SK-N-SH (cell line): ENCODE data around the gene KNTC1. TPM values are rescaled to one million over a fixed set of nuclear protein-coding genes. Genes with fewer than 3 reads are reported as not detected.
A peak's percentile ranks its signal among the peaks of the same experiment; 100 is the strongest.

ENCODE experiments used
- CTCF ChIA-PET: fragments of 300-600, 350-600 bp; formaldehyde crosslinking; extraction: SDS; loops from one replicate; lab custom pipeline; 2021; lab: Yijun Ruan, JAX
- POLR2A ChIA-PET: fragments of 350-600 bp; sonication (Branson Sonifier 250); formaldehyde crosslinking; extraction: SDS; loops from one replicate; lab custom pipeline; 2020; ENCODE audit warnings: antibody characterized with exemption, inconsistent platforms; lab: Yijun Ruan, JAX
- DNase-seq: peaks from one replicate; pipeline ENCODE4 v3.0.0; 2012
- H2AFZ ChIP-seq: fragments of 200-600 bp; sonication (generic); 2 replicates; pipeline ENCODE4 v1.8.1; 2016; ENCODE audit warnings: antibody characterized with exemption, mild to moderate bottlenecking, low read depth
- H3F3A ChIP-seq: fragments of 200-600 bp; sonication (generic); replicated peaks from 2 replicates; pipeline ENCODE3; 2016; ENCODE audit warnings: antibody characterized with exemption, mild to moderate bottlenecking; ENCODE audit not compliant: insufficient read depth
- H3K27ac ChIP-seq, 2 experiments: fragments of 200-500 bp in 1 of 2; fragments of 200-600 bp in 1 of 2; sonication (Bioruptor generic) in 1 of 2; sonication (generic), shearing (Covaris generic) in 1 of 2; 2 replicates each; pipeline versions ENCODE4 v1.5.1 to v1.6.1; 2014 to 2016; ENCODE audit warnings: low read depth in 2 of 2, inconsistent platforms in 1 of 2, low read length in 1 of 2, mild to moderate bottlenecking in 1 of 2, mixed read lengths in 1 of 2
- H3K27me3 ChIP-seq: fragments of 200-600 bp; sonication (generic), shearing (Covaris generic); 2 replicates; pipeline ENCODE4 v1.6.1; 2016; ENCODE audit warnings: mixed run types; ENCODE audit not compliant: insufficient read depth
- H3K36me3 ChIP-seq, 2 experiments: fragments of 200-500 bp in 1 of 2; fragments of 200-600 bp in 1 of 2; sonication (Bioruptor generic) in 1 of 2; sonication (generic) in 1 of 2; replicated peaks in 1 of 2; 2 replicates each; pipeline versions ENCODE3 to v1.5.1; 2014 to 2016; ENCODE audit warnings: low read length in 1 of 2, mild to moderate bottlenecking in 1 of 2; ENCODE audit not compliant: insufficient read depth in 2 of 2, control insufficient read depth in 1 of 2
- H3K4me1 ChIP-seq, 2 experiments: fragments of 200-500 bp in 1 of 2; fragments of 200-600 bp in 1 of 2; sonication (Bioruptor generic) in 1 of 2; sonication (generic), shearing (Covaris generic) in 1 of 2; 2 replicates each; pipeline versions ENCODE4 v1.5.1 to v1.6.1; 2014 to 2016; ENCODE audit warnings: low read depth in 1 of 2, low read length in 1 of 2, mixed run types in 1 of 2; ENCODE audit not compliant: insufficient read depth in 2 of 2, control insufficient read depth in 1 of 2
- H3K4me2 ChIP-seq: fragments of 200-600 bp; sonication (generic), shearing (Covaris generic); 2 replicates; pipeline ENCODE4 v1.6.1; 2017; ENCODE audit warnings: mixed run types
- H3K4me3 ChIP-seq, 2 experiments: fragments of 200-500 bp in 1 of 2; fragments of 200-600 bp in 1 of 2; sonication (Bioruptor generic) in 1 of 2; sonication (generic), shearing (Covaris generic) in 1 of 2; 2 replicates each; pipeline versions ENCODE4 v1.5.1 to v1.8.1; 2014 to 2016; ENCODE audit warnings: low read depth in 2 of 2, inconsistent platforms in 1 of 2, low read length in 1 of 2, mild to moderate bottlenecking in 1 of 2, mixed read lengths in 1 of 2, moderate library complexity in 1 of 2
- H3K79me2 ChIP-seq: fragments of 200-600 bp; sonication (generic); 2 replicates; pipeline ENCODE4 v1.8.1; 2017; ENCODE audit warnings: mild to moderate bottlenecking; ENCODE audit not compliant: insufficient read depth
- H3K9ac ChIP-seq: fragments of 200-600 bp; sonication (generic); 2 replicates; pipeline ENCODE4 v1.6.1; 2017; ENCODE audit warnings: mixed run types
- H3K9me2 ChIP-seq: fragments of 200-600 bp; sonication (generic); 2 replicates; pipeline ENCODE4 v1.6.1; 2017; ENCODE audit warnings: mixed run types
- H3K9me3 ChIP-seq: fragments of 200-600 bp; sonication (generic); 2 replicates; pipeline ENCODE4 v1.6.1; 2017; ENCODE audit warnings: mixed run types, mild to moderate bottlenecking, moderate library complexity
- H4K20me1 ChIP-seq: fragments of 200-600 bp; sonication (generic); 2 replicates; pipeline ENCODE4 v1.6.1; 2017; ENCODE audit warnings: mild to moderate bottlenecking, mixed run types; ENCODE audit not compliant: insufficient read depth
- ELF1 ChIP-seq: IDR thresholded peaks from 2 replicates; pipeline ENCODE4 v1.4.0; 2012
- EZH2phosphoT487 ChIP-seq: fragments of 200-600 bp; sonication (generic); IDR thresholded peaks from 2 replicates; pipeline ENCODE4 v1.6.1; 2017; ENCODE audit warnings: low read depth, mixed run types, mild to moderate bottlenecking, antibody characterized with exemption, moderate library complexity, borderline replicate concordance
- FOSL2 ChIP-seq: IDR thresholded peaks from 2 replicates; pipeline ENCODE4 v1.4.0; 2012; ENCODE audit warnings: low read depth, mild to moderate bottlenecking, moderate library complexity, borderline replicate concordance
- MXI1 ChIP-seq: IDR thresholded peaks from 2 replicates; pipeline ENCODE4 v1.6.1; 2012; ENCODE audit warnings: mild to moderate bottlenecking, low read depth, low read length, improper control_type of control experiment
- NRF1 ChIP-seq: IDR thresholded peaks from 2 replicates; pipeline ENCODE4 v1.6.1; 2012; ENCODE audit warnings: low read depth, mild to moderate bottlenecking, low read length
- POLR2AphosphoS5 ChIP-seq: IDR thresholded peaks from 2 replicates; pipeline ENCODE4 v1.6.1; 2012; ENCODE audit warnings: low read depth, low read length
- RXRA ChIP-seq: IDR thresholded peaks from 2 replicates; pipeline ENCODE4 v1.4.0; 2012; ENCODE audit warnings: low read depth, mild to moderate bottlenecking, borderline replicate concordance
- SIN3A ChIP-seq: IDR thresholded peaks from 2 replicates; pipeline ENCODE4 v1.6.1; 2012; ENCODE audit warnings: low read depth, mild to moderate bottlenecking, low read length, moderate library complexity, borderline replicate concordance
- SMC3 ChIP-seq: IDR thresholded peaks from 2 replicates; pipeline ENCODE4 v1.6.1; 2012; ENCODE audit warnings: low read depth, low read length, improper control_type of control experiment
- TCF12 ChIP-seq: IDR thresholded peaks from 2 replicates; pipeline ENCODE4 v1.4.0; 2012
- WGBS: methylation state at CpG from one replicate; pipeline ENCODE4 v1.1.6; 2017; ENCODE audit warnings: low lambda C conversion rate; 5-methylcytosine and 5-hydroxymethylcytosine counted together
- polyA plus RNA-seq, 3 experiments: library from polyadenylated mRNA; depleted of rRNA; stranded (reverse); fragments of >200 nt; gene quantifications; 2 replicates each; pipeline ENCODE4 v1.2.3, GENCODE V29; 2012

Gene KNTC1
- polyA plus RNA-seq, 1 of the 3 experiments (the other 2 are of a cell fraction): 13.2 TPM

GRCh38 chr12:122523280-122523679 is 3.8 kb upstream of the KNTC1 start:
- Histone ChIP-seq H3K9me3 (no peaks in the 10 kb centered on the region), H3K27me3 (no peaks in the 10 kb centered on the region), H3K27ac (peak overlapping the region in 1 of 2 experiments; percentile 99; a peak in 1 of 4 replicates), H3K4me1 (peaks cover 14 to 17% of the 10 kb centered on the region in 2 experiments; a peak in 3 of 4 replicates), H2AFZ (no peak overlapping the region; the same call in 1 of the 2 replicates), H3K79me2 (peaks cover 94% of the 10 kb centered on the region), H3F3A (peaks cover 38% of the 10 kb centered on the region), H3K4me3 (peak overlapping the region in 1 of 2 experiments; percentile 27; a peak in 1 of 4 replicates), H3K9ac (0 out of 2 replicates have a peak overlapping the region, but pooled peaks have one; percentile 3), H3K9me2 (no peaks in the 10 kb centered on the region), H3K4me2 (peak overlapping the region; percentile 73), H3K36me3 (peaks cover 53 to 67% of the 10 kb centered on the region in 2 experiments), H4K20me1 (peaks cover 60% of the 10 kb centered on the region)
- 74% methylated on average over 8 of the region's 8 CpGs for WGBS
- no peak for DNase-seq
- POLR2A ChIA-PET: interaction anchor here (0.5 kb wide), 1 partner anchor 36 kb away, joined by 4 read pairs; no protein-coding TSS in a partner anchor
- CTCF ChIA-PET: no interaction called here
- no peak for TF ChIP-seq EZH2phosphoT487
- TF ChIP-seq SIN3A: no peak
- peak; percentile 24; the same call in 1 of the 2 replicates for TF ChIP-seq MXI1
- no peak for TF ChIP-seq POLR2AphosphoS5
- no peak for TF ChIP-seq TCF12

GRCh38 chr12:122523846-122524718 is 3.0 kb upstream of the KNTC1 start:
- H3K9me2 ChIP-seq: no peaks in the 10 kb centered on the region
- no peaks in the 10 kb centered on the region for H3K9me3 ChIP-seq
- H3K4me3 ChIP-seq: peak overlapping the region; percentile 51 to 77
- CTCF ChIA-PET: interaction anchor here (0.7 kb wide), 1 partner anchor 13 kb away, joined by 3 read pairs; no protein-coding TSS in a partner anchor
- H3K79me2 ChIP-seq: peaks cover 94% of the 10 kb centered on the region
- peaks cover 59% of the 10 kb centered on the region for H4K20me1 ChIP-seq
- H3K4me1 ChIP-seq: peaks cover 14 to 19% of the 10 kb centered on the region in 2 experiments; a peak in 3 of 4 replicates
- H3F3A ChIP-seq: peaks cover 36% of the 10 kb centered on the region
- no peak for DNase-seq
- peak overlapping the region; percentile 73 for H3K4me2 ChIP-seq
- 37% methylated on average over 8 of the region's 8 CpGs for WGBS
- POLR2A ChIA-PET: interaction anchor here (1.2 kb wide), 1 partner anchor 23 kb away, joined by 5 read pairs; the partner anchor contains the start of gene ZCCHC8
- peak overlapping the region; percentile 86 for H3K9ac ChIP-seq
- no peak overlapping the region for H2AFZ ChIP-seq
- peak overlapping the region; percentile 19 to 99; a peak in 3 of 4 replicates for H3K27ac ChIP-seq
- no peaks in the 10 kb centered on the region for H3K27me3 ChIP-seq
- TF ChIP-seq ELF1 (no peak), POLR2AphosphoS5 (peak; percentile 24; the same call in 1 of the 2 replicates)
- H3K36me3 ChIP-seq: peaks cover 46 to 59% of the 10 kb centered on the region in 2 experiments

DNA sequence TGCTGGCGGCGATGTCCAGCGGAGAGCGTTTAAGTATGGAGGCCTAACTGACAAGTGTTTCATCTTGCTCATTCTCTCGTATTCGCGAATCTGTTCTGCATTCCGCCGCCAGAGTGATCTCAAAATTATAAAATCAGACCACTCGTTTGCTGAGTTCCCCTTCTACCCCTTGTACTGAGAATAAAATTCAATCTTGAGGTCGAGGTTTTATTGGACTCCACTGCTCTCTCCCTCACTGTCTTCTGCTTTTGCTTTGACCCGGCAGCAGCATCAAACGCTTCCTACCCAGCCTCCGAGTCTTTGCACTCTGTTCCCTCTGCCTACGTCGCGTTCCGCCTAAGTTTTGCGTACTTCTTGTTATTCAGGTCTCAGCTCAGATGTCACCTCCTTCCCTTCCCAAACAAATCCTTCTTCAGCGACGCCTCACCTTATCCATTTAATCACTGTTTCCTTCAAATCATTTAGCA is 462 bp downstream of the KNTC1 start:
- peak overlapping the region; percentile 77 to 85 for H3K4me3 ChIP-seq
- H3K27ac ChIP-seq: peak overlapping the region; percentile 61 to 81
- peak overlapping the region; percentile 83 for H3K4me2 ChIP-seq
- 1% methylated on average over 21 of the region's 21 CpGs for WGBS
- H3K9me3 ChIP-seq: no peaks in the 10 kb centered on the region
- peaks cover 9% of the 10 kb centered on the region for H3F3A ChIP-seq
- DNase-seq: peak; percentile 12
- H3K4me1 ChIP-seq: peaks cover 14 to 16% of the 10 kb centered on the region in 2 experiments; a peak in 3 of 4 replicates
- H3K9ac ChIP-seq: peak overlapping the region; percentile 82
- H3K79me2 ChIP-seq: peaks cover 91% of the 10 kb centered on the region
- H2AFZ ChIP-seq: peak overlapping the region; percentile 88
- no peaks in the 10 kb centered on the region for H3K9me2 ChIP-seq
- peaks cover 17 to 33% of the 10 kb centered on the region in 2 experiments for H3K36me3 ChIP-seq
- CTCF ChIA-PET: interaction anchor here (1.1 kb wide), 1 partner anchor 60 kb away, joined by 3 read pairs; no protein-coding TSS in a partner anchor
- TF ChIP-seq FOSL2 (no peak), RXRA (no peak), NRF1 (no peak), ELF1 (no peak), SMC3 (no peak)
- POLR2A ChIA-PET: interaction anchor here (0.6 to 1.6 kb wide), 4 partner anchors 10 to 38 kb away, joined by 3 to 22 read pairs (median 4); partner anchors contain the start of gene ZCCHC8
- peaks cover 30% of the 10 kb centered on the region for H4K20me1 ChIP-seq
- H3K27me3 ChIP-seq: no peaks in the 10 kb centered on the region
